ENCODE data around the gene E2F1.
"Not testable (repeated sequence)": the region's sequence is repeated elsewhere in the genome, so short reads cannot be mapped to it uniquely, and the experiment has no call there.

The E2F1 gene

DNA sequence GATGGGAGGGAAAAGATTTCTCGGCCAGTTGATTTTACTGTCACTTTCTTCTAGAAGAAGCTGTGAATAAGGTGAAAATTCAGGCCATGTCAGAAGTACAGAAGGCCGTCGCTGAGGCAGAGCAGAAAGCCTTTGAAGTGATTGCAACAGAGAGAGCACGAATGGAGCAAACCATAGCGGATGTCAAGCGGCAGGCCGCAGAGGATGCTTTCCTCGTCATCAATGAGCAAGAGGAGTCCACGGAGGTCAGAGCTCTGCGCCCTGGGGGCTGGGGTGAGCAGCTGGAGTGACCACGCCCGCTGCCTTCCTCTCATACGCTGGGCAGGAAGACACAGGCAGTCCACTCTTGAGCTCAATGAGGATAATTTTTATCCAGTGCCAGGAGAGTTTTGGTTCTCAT is 45.9 kb downstream of the E2F1 start:
- no peak for DNase-seq (ENCODE audit: low read depth)

DNA sequence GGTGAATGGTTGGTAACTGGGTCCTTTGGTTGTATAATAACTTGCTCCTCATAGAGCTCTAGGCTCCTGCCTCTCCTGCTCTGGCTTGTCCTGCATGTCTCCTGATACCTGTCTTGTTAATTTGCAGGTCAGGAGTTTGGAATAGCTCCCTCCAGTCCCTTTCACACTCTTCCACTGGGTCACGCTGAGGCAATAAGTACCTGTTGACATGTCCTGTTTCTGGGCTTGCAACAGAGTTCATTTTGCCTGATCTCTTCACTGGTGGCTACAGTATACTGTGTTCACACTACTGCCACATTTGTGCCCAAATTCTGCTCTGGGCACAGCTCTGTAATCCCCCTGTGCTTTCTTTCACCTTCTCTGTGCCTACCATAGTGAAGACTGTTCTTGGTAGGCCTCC is 49.4 kb downstream of the E2F1 start:
- no peak for DNase-seq (ENCODE audit: low read depth)

DNA sequence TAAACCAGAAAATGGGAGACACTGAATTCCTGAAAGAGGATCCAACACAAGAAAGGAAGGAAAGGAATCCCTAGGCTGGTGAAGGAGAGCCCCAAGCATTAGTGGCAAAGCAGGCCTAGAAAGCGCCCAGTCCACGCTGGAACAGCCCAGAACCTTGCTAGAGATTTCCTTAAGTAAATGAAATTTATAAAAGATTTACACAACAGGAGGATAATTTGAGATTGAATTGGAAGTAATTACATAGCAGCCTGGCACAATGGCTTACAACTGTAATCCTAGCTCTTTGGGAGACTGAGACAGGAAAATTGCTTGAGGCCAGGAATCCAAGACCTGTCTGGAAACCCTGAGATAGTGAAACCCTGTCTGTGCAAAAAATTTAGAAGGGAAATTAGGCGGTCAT is 50.8 kb downstream of the E2F1 start:
- DNase-seq (ENCODE audit: low read depth) = no peak

DNA sequence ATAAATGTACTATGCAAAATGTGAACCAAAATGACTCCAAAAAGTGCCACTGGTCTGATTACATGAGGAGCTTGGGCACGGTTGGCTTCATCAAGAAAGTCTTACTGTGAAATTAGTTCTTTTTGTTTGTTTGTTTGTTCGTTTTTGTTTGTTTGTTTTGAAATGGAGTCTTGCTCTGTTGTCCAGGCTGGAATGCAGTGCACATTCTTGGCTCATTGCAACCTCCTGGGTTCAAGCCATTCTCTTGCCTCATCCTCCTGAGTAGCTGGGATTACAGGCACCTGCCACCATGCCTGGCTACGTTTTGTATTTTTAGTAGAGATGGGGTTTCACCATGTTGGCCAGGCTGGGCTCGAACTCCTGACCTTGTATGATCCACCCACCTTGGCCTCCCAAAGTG is 54.3 kb downstream of the E2F1 start:
- DNase-seq (ENCODE audit: low read depth) = not testable (repeated sequence)

DNA sequence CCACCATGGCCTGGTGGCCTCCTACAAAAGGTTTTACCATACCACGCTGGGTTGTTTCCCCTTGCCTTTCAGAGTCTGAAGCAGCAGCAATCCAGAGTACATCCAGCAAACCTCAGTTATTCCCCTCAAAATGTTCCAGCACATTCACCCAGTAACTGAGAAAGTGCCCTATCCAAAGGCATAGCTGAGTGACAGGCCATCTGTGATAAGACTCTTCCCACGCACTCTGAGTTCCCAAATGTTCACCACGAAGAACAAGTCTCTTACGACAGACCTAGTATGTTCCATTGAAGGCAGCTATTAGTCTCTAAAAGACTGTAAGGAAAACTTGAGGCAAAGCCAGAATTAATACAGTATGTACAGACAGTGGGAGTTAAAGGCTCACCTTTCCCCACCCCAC is 55.7 kb downstream of the E2F1 start:
- DNase-seq (ENCODE audit: low read depth) = no peak

DNA sequence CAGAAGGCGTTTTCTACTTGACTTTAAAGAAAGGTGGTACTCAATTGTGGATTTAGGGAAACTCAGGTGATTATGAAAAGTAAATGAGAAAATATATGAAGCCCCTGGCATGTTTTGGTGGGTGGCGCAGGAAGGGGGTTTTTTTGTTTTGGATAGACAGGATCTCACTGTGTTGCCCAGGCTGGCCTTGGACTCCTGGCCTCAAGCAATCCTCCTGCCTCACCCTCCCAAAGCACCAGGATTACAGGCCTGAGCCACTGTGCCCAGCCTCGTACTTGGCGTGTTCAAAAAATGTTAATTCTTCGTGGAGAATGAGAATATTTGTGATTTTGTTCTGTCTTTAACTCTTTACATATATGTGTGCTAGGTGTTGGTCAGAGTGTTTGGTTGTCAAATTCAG is 56.2 kb downstream of the E2F1 start:
- DNase-seq (ENCODE audit: low read depth) = no peak

DNA sequence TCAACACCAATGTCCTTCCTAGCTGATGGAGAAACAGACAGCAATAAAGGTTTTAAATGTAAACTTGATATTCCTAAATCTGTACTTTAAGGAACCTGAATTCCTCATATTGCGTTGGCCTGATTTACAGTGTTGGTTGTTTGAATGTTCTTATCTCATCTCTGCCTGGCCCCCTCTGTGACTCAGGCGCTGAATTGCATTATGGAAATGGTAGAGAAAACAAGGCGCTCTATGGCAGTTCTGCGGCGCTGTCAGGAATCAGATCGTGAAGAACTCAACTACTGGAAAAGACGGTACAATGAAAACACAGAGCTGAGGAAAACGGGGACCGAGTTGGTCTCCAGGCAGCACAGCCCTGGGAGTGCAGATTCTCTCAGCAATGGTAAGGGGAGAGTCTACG is 56.7 kb downstream of the E2F1 start:
- no peak for DNase-seq (ENCODE audit: low read depth)

DNA sequence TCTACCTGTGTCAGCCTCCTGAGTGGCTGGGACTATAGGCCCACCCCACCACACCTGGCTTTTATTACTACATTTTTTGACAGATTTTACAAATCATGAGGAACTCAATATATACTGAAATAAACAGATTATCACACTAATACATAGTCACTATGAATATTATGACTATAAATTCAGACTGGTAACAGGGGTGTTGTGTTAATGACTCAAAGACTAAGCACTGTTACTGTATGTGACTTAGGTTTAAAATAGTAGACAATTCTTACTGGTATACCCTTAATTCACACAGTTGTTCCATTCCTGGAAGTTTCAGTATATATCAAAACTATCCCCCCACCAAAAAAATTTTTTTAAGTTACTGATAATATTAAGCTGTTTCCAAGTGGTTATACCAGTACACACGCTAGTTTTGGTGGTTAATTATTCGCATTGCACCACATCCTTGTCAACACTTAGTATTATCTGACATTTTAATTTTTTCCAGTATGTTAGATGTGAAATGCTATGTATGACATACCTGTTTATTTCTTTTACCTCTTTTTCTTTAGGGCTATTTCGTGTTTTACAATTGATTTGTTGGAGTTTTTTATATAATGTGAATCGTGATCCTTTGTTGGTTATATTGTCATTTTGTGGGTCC is 58.5 kb downstream of the E2F1 start:
- DNase-seq (ENCODE audit: low read depth) = no peak

DNA sequence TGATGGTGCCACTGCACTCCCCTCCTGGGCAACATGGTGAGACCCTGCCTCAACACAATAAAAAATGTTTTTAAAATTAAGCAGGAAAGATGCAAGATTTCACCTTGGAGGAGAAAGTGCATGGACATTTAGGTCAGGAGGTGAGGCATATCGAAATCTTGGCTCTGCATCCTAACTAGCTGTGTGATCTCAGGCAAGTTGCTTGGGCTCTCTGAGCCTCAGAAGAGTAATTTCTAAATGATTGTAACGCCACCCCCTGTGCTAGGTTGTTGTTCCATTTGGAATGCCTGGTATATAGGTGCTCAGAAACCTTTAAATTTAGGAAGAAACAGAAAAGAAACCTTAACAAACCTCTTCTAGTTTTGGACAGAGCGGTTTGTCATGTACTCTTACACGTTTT is 60.0 kb downstream of the E2F1 start:
- DNase-seq (ENCODE audit: low read depth) = no peak

Measured in stimulated activated CD8-positive, alpha-beta memory T cell treated with anti-CD3 and anti-CD28 coated beads, Interleukin-4, amount 100 ng/mL, for 24 hours (primary cell).